Neural progenitor cell (in vitro differentiated cells): ENCODE measurements around the gene PPY. TPM values are rescaled to one million over a fixed set of nuclear protein-coding genes. Genes with fewer than 3 reads are reported as not detected.
"Not testable (repeated sequence)": the region's sequence is repeated elsewhere in the genome, so short reads cannot be mapped to it uniquely, and the experiment has no call there.

Experiments
- DNase-seq: peaks from one replicate; pipeline ENCODE4 v3.0.0-alpha.2; 2016; ENCODE audit warnings: low spot score
- H2AFZ ChIP-seq: fragments of 200-600 bp; sonication (generic); replicated peaks from 2 replicates; pipeline ENCODE4 v1.6.1; 2016; ENCODE audit warnings: antibody characterized with exemption
- H3F3A ChIP-seq: fragments of 200-600 bp; sonication (generic); 2 replicates; pipeline ENCODE4 v1.6.1; 2016; ENCODE audit warnings: antibody characterized with exemption, low read depth
- H3K27ac ChIP-seq: fragments of 200-600 bp; sonication (generic); 2 replicates; pipeline ENCODE4 v1.5.1; 2016; ENCODE audit warnings: mild to moderate bottlenecking
- H3K27me3 ChIP-seq: fragments of 200-600 bp; sonication (generic); 2 replicates; pipeline ENCODE4 v1.6.1; 2016; ENCODE audit warnings: mild to moderate bottlenecking, moderate library complexity
- H3K36me3 ChIP-seq: fragments of 200-600 bp; sonication (generic); 2 replicates; pipeline ENCODE4 v1.5.1; 2016
- H3K4me1 ChIP-seq: fragments of 200-600 bp; sonication (generic); 2 replicates; pipeline ENCODE4 v1.6.1; 2016; ENCODE audit warnings: mixed run types
- H3K4me2 ChIP-seq: fragments of 200-600 bp; sonication (generic); 2 replicates; pipeline ENCODE4 v1.6.1; 2016
- H3K4me3 ChIP-seq: fragments of 200-600 bp; sonication (generic); 2 replicates; pipeline ENCODE4 v1.5.1; 2016
- H3K79me2 ChIP-seq: fragments of 200-600 bp; sonication (generic); 2 replicates; pipeline ENCODE4 v1.6.1; 2016; ENCODE audit warnings: low read depth
- H3K9ac ChIP-seq: fragments of 200-600 bp; sonication (generic); 2 replicates; pipeline ENCODE4 v1.6.1; 2016
- H3K9me3 ChIP-seq: fragments of 200-600 bp; sonication (generic); 2 replicates; pipeline ENCODE4 v1.5.1; 2016; ENCODE audit warnings: low read depth
- H4K20me1 ChIP-seq: fragments of 200-600 bp; sonication (generic); 2 replicates; pipeline ENCODE4 v1.6.1; 2016; ENCODE audit warnings: low read depth
- H3K27ac Mint-ChIP-seq: 3 replicates; pipeline ENCODE4 v1.8.0; 2021; ENCODE audit warnings: mixed read lengths
- H3K27me3 Mint-ChIP-seq: 2 replicates; pipeline ENCODE4 v1.8.0; 2022; ENCODE audit warnings: low read depth, mild to moderate bottlenecking, inconsistent platforms, moderate library complexity, mixed read lengths; ENCODE audit not compliant: insufficient read depth
- H3K36me3 Mint-ChIP-seq: 3 replicates; pipeline ENCODE4 v1.8.0; 2021; ENCODE audit warnings: mixed read lengths
- H3K4me1 Mint-ChIP-seq: 3 replicates; pipeline ENCODE4 v1.8.0; 2021; ENCODE audit warnings: mixed read lengths
- H3K4me3 Mint-ChIP-seq: 3 replicates; pipeline ENCODE4 v1.8.0; 2021; ENCODE audit warnings: mild to moderate bottlenecking, moderate library complexity, mixed read lengths
- H3K9me3 Mint-ChIP-seq: 3 replicates; pipeline ENCODE4 v1.8.0; 2020; ENCODE audit warnings: mixed read lengths
- EZH2 ChIP-seq: fragments of 200-600 bp; sonication (generic); IDR thresholded peaks from 2 replicates; pipeline ENCODE4 v1.6.1; 2017; ENCODE audit warnings: antibody characterized with exemption, mild to moderate bottlenecking, moderate library complexity
- EZH2phosphoT487 ChIP-seq: fragments of 200-600 bp; sonication (generic); IDR thresholded peaks from 2 replicates; pipeline ENCODE4 v1.6.1; 2017; ENCODE audit warnings: antibody characterized with exemption
- total RNA-seq: library from RNA; depleted of rRNA; stranded (reverse); fragments of >200 nt; gene quantifications from 2 replicates; pipeline ENCODE4 v1.2.3, GENCODE V29; 2015; ENCODE audit warnings: low replicate concordance
- TF ChIP-seq, protein P1 (sequence below): fragments of 200-600 bp; sonication (generic); IDR thresholded peaks from 2 replicates; pipeline ENCODE4 v1.5.1; 2017; ENCODE audit warnings: antibody characterized with exemption, mild to moderate bottlenecking

Gene PPY
- total RNA-seq, 1 donor from 2014 or later = not detected

DNA sequence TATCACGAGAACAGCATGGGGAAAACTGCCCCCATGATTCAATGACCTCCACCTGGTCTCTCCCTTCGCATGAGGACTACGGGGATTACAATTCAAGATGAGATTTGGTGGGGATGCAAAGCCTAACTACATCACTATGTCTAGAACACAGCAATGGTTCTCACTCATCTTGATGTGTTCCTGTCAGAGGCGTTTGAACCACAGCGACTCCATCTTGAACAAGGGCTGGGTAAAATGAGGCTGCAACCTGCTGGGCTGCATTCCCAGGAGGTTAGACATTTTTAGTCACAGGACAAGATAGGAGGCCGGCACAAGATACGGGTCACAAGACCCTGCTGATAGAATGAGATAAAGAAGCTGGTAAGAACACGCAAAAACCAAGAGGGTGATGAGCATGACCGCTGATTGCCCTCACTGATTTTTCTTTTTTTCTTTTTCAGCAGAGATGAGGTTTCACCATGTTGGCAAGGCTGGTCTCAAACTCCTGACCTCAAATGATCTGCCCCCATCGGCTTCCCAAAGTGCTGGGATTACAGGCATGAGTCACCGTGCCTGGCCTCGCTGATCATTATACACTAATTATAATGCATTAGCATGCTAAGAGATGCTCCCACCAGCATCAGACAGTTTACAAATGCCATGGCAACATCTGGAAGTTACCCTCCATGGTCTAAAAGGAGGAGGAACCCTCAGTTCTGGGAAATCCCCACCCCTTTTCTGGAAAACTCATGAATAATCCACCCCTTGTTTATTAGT, 3.0 kb upstream of the PPY start:
- Histone ChIP-seq H3K4me1 (no peaks in the 10 kb centered on the region), H3K27ac (no peak overlapping the region), H3K4me2 (no peak overlapping the region), H3K79me2 (no peaks in the 10 kb centered on the region), H4K20me1 (no peaks in the 10 kb centered on the region), H2AFZ (no peak overlapping the region), H3F3A (no peaks in the 10 kb centered on the region), H3K36me3 (no peaks in the 10 kb centered on the region), H3K27me3 (peaks cover 10% of the 10 kb centered on the region), H3K9me3 (no peaks in the 10 kb centered on the region), H3K4me3 (no peak overlapping the region), H3K9ac (no peak overlapping the region)
- no peak for DNase-seq
- Mint-ChIP-seq H3K9me3 (no peaks in the 10 kb centered on the region), H3K27ac (no peak overlapping the region), H3K4me3 (no peak overlapping the region), H3K36me3 (no peaks in the 10 kb centered on the region), H3K4me1 (peaks cover 9% of the 10 kb centered on the region), H3K27me3 (peaks cover 21% of the 10 kb centered on the region)
- TF ChIP-seq, protein P1, sequence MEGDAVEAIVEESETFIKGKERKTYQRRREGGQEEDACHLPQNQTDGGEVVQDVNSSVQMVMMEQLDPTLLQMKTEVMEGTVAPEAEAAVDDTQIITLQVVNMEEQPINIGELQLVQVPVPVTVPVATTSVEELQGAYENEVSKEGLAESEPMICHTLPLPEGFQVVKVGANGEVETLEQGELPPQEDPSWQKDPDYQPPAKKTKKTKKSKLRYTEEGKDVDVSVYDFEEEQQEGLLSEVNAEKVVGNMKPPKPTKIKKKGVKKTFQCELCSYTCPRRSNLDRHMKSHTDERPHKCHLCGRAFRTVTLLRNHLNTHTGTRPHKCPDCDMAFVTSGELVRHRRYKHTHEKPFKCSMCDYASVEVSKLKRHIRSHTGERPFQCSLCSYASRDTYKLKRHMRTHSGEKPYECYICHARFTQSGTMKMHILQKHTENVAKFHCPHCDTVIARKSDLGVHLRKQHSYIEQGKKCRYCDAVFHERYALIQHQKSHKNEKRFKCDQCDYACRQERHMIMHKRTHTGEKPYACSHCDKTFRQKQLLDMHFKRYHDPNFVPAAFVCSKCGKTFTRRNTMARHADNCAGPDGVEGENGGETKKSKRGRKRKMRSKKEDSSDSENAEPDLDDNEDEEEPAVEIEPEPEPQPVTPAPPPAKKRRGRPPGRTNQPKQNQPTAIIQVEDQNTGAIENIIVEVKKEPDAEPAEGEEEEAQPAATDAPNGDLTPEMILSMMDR = no peak
- no peak for TF ChIP-seq EZH2phosphoT487
- no peak for TF ChIP-seq EZH2

DNA sequence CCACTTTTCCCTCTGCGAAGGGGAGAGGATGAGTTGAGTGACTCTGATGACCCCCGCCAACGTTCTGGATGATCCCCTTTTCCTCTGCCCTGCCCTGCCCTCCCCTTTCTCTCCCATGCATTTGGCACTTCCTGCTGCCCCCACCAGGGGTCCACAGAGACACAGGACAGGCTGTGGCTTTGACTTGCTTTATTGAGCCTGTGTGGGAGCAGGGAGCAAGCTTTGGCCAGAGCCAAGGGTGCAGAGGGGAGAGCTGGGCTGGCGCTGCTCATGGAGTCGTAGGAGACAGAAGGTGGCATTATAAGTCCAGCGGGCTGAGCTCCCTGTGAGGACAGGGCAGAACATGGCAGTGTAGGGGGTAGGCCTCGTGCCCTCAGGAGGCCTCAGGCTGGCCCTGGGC, 1.6 kb downstream of the PPY start:
- H4K20me1 ChIP-seq = no peaks in the 10 kb centered on the region
- H3K79me2 ChIP-seq = no peaks in the 10 kb centered on the region
- H3K27ac ChIP-seq = no peak overlapping the region
- H3K27ac Mint-ChIP-seq = no peak overlapping the region
- no peaks in the 10 kb centered on the region for H3F3A ChIP-seq
- H3K9me3 ChIP-seq = no peaks in the 10 kb centered on the region
- peaks cover 9% of the 10 kb centered on the region for H3K27me3 Mint-ChIP-seq
- peaks cover 39% of the 10 kb centered on the region for H3K27me3 ChIP-seq
- H3K4me3 Mint-ChIP-seq = no peak overlapping the region
- no peak overlapping the region for H3K4me2 ChIP-seq
- no peak overlapping the region for H3K9ac ChIP-seq
- TF ChIP-seq, protein P1 = peak; percentile 62
- no peak for TF ChIP-seq EZH2phosphoT487
- TF ChIP-seq EZH2 = no peak
- peak; percentile 77 for DNase-seq
- peaks cover 26% of the 10 kb centered on the region for H3K4me1 Mint-ChIP-seq
- no peak overlapping the region for H3K4me3 ChIP-seq
- H3K36me3 ChIP-seq = no peaks in the 10 kb centered on the region
- H3K9me3 Mint-ChIP-seq = no peaks in the 10 kb centered on the region
- H3K36me3 Mint-ChIP-seq = peaks cover 2% of the 10 kb centered on the region
- no peak overlapping the region for H2AFZ ChIP-seq
- peaks cover 6% of the 10 kb centered on the region for H3K4me1 ChIP-seq

DNA sequence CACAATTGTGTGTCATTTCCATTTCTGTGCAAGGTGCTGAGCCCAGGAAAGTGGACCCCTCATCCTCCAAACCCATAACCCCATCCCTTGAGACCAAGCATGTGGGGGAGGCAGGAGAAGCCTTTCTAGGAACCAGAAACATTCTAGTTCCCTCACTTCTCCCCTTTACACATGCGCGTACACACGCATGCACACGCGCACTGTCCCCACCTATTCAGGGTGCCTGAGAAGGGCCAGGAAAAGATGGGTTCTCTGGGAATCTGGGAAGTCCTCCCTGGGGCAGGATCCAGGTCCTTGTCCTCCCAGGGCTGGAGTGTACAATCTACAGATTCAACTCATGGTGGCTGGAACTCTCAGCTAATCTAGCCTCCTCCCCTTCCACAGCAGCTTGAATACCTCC, 2.4 kb downstream of the PPY start:
- Histone ChIP-seq H3K36me3 (no peaks in the 10 kb centered on the region), H3K27ac (no peak overlapping the region), H3K9ac (no peak overlapping the region), H3K4me1 (peaks cover 9% of the 10 kb centered on the region), H2AFZ (no peak overlapping the region), H3K79me2 (no peaks in the 10 kb centered on the region), H3K27me3 (peaks cover 39% of the 10 kb centered on the region), H3K4me3 (no peak overlapping the region), H4K20me1 (no peaks in the 10 kb centered on the region), H3K4me2 (no peak overlapping the region), H3F3A (no peaks in the 10 kb centered on the region), H3K9me3 (no peaks in the 10 kb centered on the region)
- Mint-ChIP-seq H3K36me3 (peaks cover 2% of the 10 kb centered on the region), H3K4me1 (peaks cover 26% of the 10 kb centered on the region), H3K9me3 (no peaks in the 10 kb centered on the region), H3K27ac (no peak overlapping the region), H3K27me3 (peaks cover 9% of the 10 kb centered on the region), H3K4me3 (no peak overlapping the region)
- no peak for DNase-seq
- TF ChIP-seq EZH2phosphoT487 (no peak), EZH2 (no peak)
- TF ChIP-seq, protein P1 = no peak

DNA sequence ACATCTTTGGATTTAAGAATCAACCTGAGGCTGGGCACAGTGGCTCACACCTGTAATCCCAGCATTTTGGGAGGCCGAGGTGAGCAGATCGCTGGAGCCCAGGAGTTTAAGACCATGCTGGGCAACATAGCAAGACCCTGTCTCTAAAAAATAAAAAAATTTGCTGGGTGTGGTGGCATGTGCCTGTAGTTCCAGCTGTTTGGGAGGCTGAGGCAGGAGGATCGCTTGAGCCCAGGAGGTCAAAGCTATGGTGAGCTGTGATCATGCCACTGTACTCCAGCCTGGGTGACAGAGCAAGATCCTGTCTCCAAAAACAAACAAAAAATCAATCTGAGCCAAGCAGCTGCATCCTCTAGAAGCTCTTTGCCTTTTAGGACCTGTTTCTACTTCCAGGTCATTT, 2.8 kb downstream of the PPY start:
- H3K4me3 Mint-ChIP-seq, H3K9me3 Mint-ChIP-seq, H3K27ac ChIP-seq, DNase-seq, H3K4me1 ChIP-seq, H3K4me3 ChIP-seq, H3K79me2 ChIP-seq, H3K9me3 ChIP-seq, H2AFZ ChIP-seq, H3K4me2 ChIP-seq, H4K20me1 ChIP-seq, H3K27ac Mint-ChIP-seq, H3K36me3 Mint-ChIP-seq, H3F3A ChIP-seq, H3K27me3 Mint-ChIP-seq, H3K36me3 ChIP-seq, H3K9ac ChIP-seq: not testable (repeated sequence)
- H3K27me3 ChIP-seq = peaks cover 39% of the 10 kb centered on the region
- H3K4me1 Mint-ChIP-seq = peaks cover 30% of the 10 kb centered on the region
